ENCODE results near the gene NEUROD2.
"Not testable (repeated sequence)": the region's sequence is repeated elsewhere in the genome, so short reads cannot be mapped to it uniquely, and the experiment has no call there.

NEUROD2 gene

GRCh38 chr17:39601758-39602532 lies 5.8 kb downstream of the NEUROD2 start:
- no peak for DNase-seq

- DNase-seq, result no peak
Observed at GRCh38 chr17:39600997-39601597, 6.6 kb downstream of the NEUROD2 start.

GRCh38 chr17:39600288-39600996 lies 7.3 kb downstream of the NEUROD2 start:
- DNase-seq, result no peak

GRCh38 chr17:39599665-39600231 lies 8.0 kb downstream of the NEUROD2 start:
- DNase-seq, result no peak

- DNase-seq, result no peak
Observed at GRCh38 chr17:39599004-39599664, 8.6 kb downstream of the NEUROD2 start.

- DNase-seq, result no peak
Observed at GRCh38 chr17:39598630-39599003, 9.1 kb downstream of the NEUROD2 start.

GRCh38 chr17:39598047-39598481 lies 9.7 kb downstream of the NEUROD2 start:
- DNase-seq, result no peak

- DNase-seq, result no peak
Observed at GRCh38 chr17:39597372-39598046, 10.2 kb downstream of the NEUROD2 start.

- no peak for DNase-seq
Observed at GRCh38 chr17:39596543-39597267, 11.0 kb downstream of the NEUROD2 start.

GRCh38 chr17:39595928-39596510 lies 11.7 kb downstream of the NEUROD2 start:
- no peak for DNase-seq

- no peak for DNase-seq
Observed at GRCh38 chr17:39595294-39595693, 12.4 kb downstream of the NEUROD2 start.

GRCh38 chr17:39593371-39593770 lies 14.3 kb downstream of the NEUROD2 start:
- DNase-seq, result no peak

- no peak for DNase-seq
Observed at GRCh38 chr17:39591958-39592954, 15.5 kb downstream of the NEUROD2 start.

GRCh38 chr17:39590180-39590579 lies 17.5 kb downstream of the NEUROD2 start:
- DNase-seq, result not testable (repeated sequence)

- DNase-seq, result no peak
Observed at GRCh38 chr17:39582658-39583057, 25.1 kb downstream of the NEUROD2 start.

GRCh38 chr17:39581759-39582085 lies 26.0 kb downstream of the NEUROD2 start:
- DNase-seq, result no peak

GRCh38 chr17:39581071-39581758 lies 26.5 kb downstream of the NEUROD2 start:
- DNase-seq, result no peak

- no peak for DNase-seq
Observed at GRCh38 chr17:39580082-39580468, 27.6 kb downstream of the NEUROD2 start.

GRCh38 chr17:39579318-39580081 lies 28.2 kb downstream of the NEUROD2 start:
- DNase-seq, result no peak

All from central memory CD4-positive, alpha-beta T cell (primary cell).